ENCODE results near the gene HNF1A.

DNA sequence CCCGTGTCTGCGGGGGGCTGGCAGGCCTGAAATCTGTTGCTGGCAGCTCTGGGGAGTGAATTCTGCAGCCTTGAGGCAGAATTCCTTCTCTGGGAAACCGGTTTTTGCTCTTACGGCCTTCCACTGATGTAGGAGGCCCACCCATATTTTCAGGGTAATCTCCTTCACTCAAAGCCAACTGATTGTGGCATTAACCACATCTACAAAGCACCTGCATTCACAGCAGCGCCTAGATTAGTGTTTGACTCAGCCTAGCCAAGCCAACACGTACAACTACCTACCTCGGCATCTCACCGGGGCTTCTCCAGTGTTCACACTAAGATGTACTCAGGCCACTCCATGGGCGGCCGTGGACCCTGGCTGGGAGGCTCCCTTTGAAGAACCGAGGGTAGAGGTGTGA, 22.2 kb downstream of the HNF1A start:
- TF ChIP-seq, protein P1, sequence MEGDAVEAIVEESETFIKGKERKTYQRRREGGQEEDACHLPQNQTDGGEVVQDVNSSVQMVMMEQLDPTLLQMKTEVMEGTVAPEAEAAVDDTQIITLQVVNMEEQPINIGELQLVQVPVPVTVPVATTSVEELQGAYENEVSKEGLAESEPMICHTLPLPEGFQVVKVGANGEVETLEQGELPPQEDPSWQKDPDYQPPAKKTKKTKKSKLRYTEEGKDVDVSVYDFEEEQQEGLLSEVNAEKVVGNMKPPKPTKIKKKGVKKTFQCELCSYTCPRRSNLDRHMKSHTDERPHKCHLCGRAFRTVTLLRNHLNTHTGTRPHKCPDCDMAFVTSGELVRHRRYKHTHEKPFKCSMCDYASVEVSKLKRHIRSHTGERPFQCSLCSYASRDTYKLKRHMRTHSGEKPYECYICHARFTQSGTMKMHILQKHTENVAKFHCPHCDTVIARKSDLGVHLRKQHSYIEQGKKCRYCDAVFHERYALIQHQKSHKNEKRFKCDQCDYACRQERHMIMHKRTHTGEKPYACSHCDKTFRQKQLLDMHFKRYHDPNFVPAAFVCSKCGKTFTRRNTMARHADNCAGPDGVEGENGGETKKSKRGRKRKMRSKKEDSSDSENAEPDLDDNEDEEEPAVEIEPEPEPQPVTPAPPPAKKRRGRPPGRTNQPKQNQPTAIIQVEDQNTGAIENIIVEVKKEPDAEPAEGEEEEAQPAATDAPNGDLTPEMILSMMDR (optimal IDR thresholded peaks at IDR 0.05 in 1 of 3, IDR thresholded peaks at IDR 0.05 in 1 of 3, conservative IDR thresholded peaks at IDR 0.05 in 1 of 3; ENCODE audit: extremely low read depth in 1 of 3, insufficient read depth in 2 of 3, low read length in 3 of 3) = no peak
- TF ChIP-seq EZH2 (IDR thresholded peaks at IDR 0.05; ENCODE audit: low read length) = no peak
